HG02938 (cell line): ENCODE data around the gene DMTF1.
A peak's percentile ranks its signal among the peaks of the same experiment; 100 is the strongest.

Source experiments
- ATAC-seq: cut with Tn5 transposase; IDR thresholded peaks from one replicate; pipeline ENCODE4 v1.9.1; 2021; ENCODE audit warnings: mild to moderate bottlenecking, moderate library complexity; ENCODE audit not compliant: unreplicated experiment

The DMTF1 gene

GRCh38 chr7:87144173-87144657 is 8.0 kb upstream of the DMTF1 start:
- peak; percentile 98 for ATAC-seq

- ATAC-seq, result no peak
Measured at GRCh38 chr7:87146740-87147386, 5.4 kb upstream of the DMTF1 start.

GRCh38 chr7:87147500-87147899 is 4.8 kb upstream of the DMTF1 start:
- no peak for ATAC-seq

- ATAC-seq, result no peak
Measured at GRCh38 chr7:87148332-87148955, 3.8 kb upstream of the DMTF1 start.

GRCh38 chr7:87151002-87151728 is 1.1 kb upstream of the DMTF1 start:
- ATAC-seq, result no peak

GRCh38 chr7:87151729-87152111 is 533 bp upstream of the DMTF1 start:
- peak; percentile 33 for ATAC-seq

GRCh38 chr7:87152897-87153641 is 816 bp downstream of the DMTF1 start:
- ATAC-seq, result peak; percentile 6

GRCh38 chr7:87154166-87154565 is 1.9 kb downstream of the DMTF1 start:
- ATAC-seq, result no peak

GRCh38 chr7:87154569-87154968 is 2.3 kb downstream of the DMTF1 start:
- ATAC-seq, result no peak

GRCh38 chr7:87155788-87156187 is 3.5 kb downstream of the DMTF1 start:
- no peak for ATAC-seq

- no peak for ATAC-seq
Measured at GRCh38 chr7:87156709-87157108, 4.5 kb downstream of the DMTF1 start.

GRCh38 chr7:87159538-87159937 is 7.3 kb downstream of the DMTF1 start:
- no peak for ATAC-seq

- ATAC-seq, result no peak
Measured at GRCh38 chr7:87164433-87164832, 12.2 kb downstream of the DMTF1 start.

GRCh38 chr7:87170828-87171227 is 18.6 kb downstream of the DMTF1 start:
- no peak for ATAC-seq

- ATAC-seq, result no peak
Measured at GRCh38 chr7:87171282-87171934, 19.2 kb downstream of the DMTF1 start.

- ATAC-seq, result no peak
Measured at GRCh38 chr7:87173471-87173870, 21.2 kb downstream of the DMTF1 start.

- ATAC-seq, result no peak
Measured at GRCh38 chr7:87178320-87178719, 26.1 kb downstream of the DMTF1 start.

- no peak for ATAC-seq
Measured at GRCh38 chr7:87179180-87179579, 26.9 kb downstream of the DMTF1 start.

GRCh38 chr7:87187120-87187519 is 34.9 kb downstream of the DMTF1 start:
- no peak for ATAC-seq

GRCh38 chr7:87188930-87189329 is 36.7 kb downstream of the DMTF1 start:
- ATAC-seq, result no peak

GRCh38 chr7:87190783-87191182 is 38.5 kb downstream of the DMTF1 start:
- ATAC-seq, result no peak
